Cardiac muscle cell (in vitro differentiated cells and primary cell): ENCODE measurements around the gene FGD6. TPM values are rescaled to one million over a fixed set of nuclear protein-coding genes. Genes with fewer than 3 reads are reported as not detected.

Experiments used
- DNase-seq, 2 donors: peaks; one replicate each; pipeline versions ENCODE4 v3.0.0 to v3.0.0-alpha.2; 2010 to 2017; ENCODE audit warnings: low read depth in 1 of 2, low spot score in 1 of 2
- H3K27ac ChIP-seq: fragments of 200-600 bp; sonication (generic); 2 replicates; pipeline ENCODE4 v1.5.1; 2016
- H3K27me3 ChIP-seq: fragments of 200-600 bp; sonication (generic); 2 replicates; pipeline ENCODE4 v1.6.0; 2016; ENCODE audit warnings: control low read depth
- H3K36me3 ChIP-seq: fragments of 200-600 bp; sonication (generic); 2 replicates; pipeline ENCODE4 v1.5.1; 2016; ENCODE audit warnings: control low read depth
- H3K4me1 ChIP-seq: fragments of 200-600 bp; sonication (generic); 2 replicates; pipeline ENCODE4 v1.8.1; 2017; ENCODE audit warnings: low read depth, mild to moderate bottlenecking, mixed run types
- H3K4me3 ChIP-seq: fragments of 200-600 bp; sonication (generic); 2 replicates; pipeline ENCODE4 v1.5.1; 2016; ENCODE audit warnings: mild to moderate bottlenecking
- H3K9me3 ChIP-seq: fragments of 200-600 bp; sonication (generic); 2 replicates; pipeline ENCODE4 v1.5.1; 2017; ENCODE audit warnings: low read depth, mild to moderate bottlenecking, control low read depth
- polyA plus RNA-seq: library from polyadenylated mRNA; unstranded; fragments of >200 nt; fragmentation: Nextera tagmentation; extraction: Ambion mirVana; gene quantifications from 2 replicates; pipeline ENCODE4 v1.2.1, GENCODE V29; 2016
- total RNA-seq: library from RNA; depleted of rRNA; stranded (reverse); fragments of >200 nt; gene quantifications from 2 replicates; pipeline ENCODE4 v1.2.3, GENCODE V29; 2016
- TF ChIP-seq, protein P1 (sequence below): IDR thresholded peaks from 2 replicates; pipeline ENCODE4 v1.5.1; 2012; ENCODE audit warnings: low read depth, mild to moderate bottlenecking, low read length

Gene FGD6
- total and polyA plus RNA-seq, 2 experiments from 2014 or later, result 10.7 to 19.4 TPM

GRCh38 chr12:95124106-95124505 is 93.2 kb downstream of the FGD6 start:
- H3K4me1 ChIP-seq, result no peaks in the 10 kb centered on the region
- H3K4me3 ChIP-seq, result no peak overlapping the region
- H3K27me3 ChIP-seq, result no peaks in the 10 kb centered on the region
- no peaks in the 10 kb centered on the region for H3K9me3 ChIP-seq
- TF ChIP-seq, protein P1, sequence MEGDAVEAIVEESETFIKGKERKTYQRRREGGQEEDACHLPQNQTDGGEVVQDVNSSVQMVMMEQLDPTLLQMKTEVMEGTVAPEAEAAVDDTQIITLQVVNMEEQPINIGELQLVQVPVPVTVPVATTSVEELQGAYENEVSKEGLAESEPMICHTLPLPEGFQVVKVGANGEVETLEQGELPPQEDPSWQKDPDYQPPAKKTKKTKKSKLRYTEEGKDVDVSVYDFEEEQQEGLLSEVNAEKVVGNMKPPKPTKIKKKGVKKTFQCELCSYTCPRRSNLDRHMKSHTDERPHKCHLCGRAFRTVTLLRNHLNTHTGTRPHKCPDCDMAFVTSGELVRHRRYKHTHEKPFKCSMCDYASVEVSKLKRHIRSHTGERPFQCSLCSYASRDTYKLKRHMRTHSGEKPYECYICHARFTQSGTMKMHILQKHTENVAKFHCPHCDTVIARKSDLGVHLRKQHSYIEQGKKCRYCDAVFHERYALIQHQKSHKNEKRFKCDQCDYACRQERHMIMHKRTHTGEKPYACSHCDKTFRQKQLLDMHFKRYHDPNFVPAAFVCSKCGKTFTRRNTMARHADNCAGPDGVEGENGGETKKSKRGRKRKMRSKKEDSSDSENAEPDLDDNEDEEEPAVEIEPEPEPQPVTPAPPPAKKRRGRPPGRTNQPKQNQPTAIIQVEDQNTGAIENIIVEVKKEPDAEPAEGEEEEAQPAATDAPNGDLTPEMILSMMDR, result no peak
- no peaks in the 10 kb centered on the region for H3K36me3 ChIP-seq
- DNase-seq, result no peak
- H3K27ac ChIP-seq, result no peak overlapping the region

DNA sequence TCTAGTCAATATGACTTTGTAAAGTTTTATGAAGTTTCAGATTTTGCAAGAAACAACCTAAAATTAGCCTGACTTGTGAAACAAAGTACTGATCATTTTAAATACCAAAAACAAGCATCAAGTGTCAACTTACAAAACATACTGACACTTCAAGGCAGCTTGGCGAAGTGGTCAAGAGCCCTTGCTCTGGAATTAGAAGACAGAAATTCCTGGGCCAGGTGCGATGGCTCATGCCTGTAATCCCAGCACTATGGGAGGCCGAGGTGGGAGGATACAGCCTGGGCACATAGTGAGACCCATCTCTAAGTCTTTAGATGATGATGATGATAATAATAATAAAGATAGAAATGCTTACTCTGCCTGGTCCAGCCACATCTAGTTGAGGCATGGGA is 98.5 kb downstream of the FGD6 start:
- Histone ChIP-seq H3K4me1 (peaks cover 10% of the 10 kb centered on the region), H3K27ac (peak overlapping the region; percentile 74), H3K4me3 (no peak overlapping the region), H3K9me3 (no peaks in the 10 kb centered on the region), H3K27me3 (no peaks in the 10 kb centered on the region), H3K36me3 (peaks cover 3% of the 10 kb centered on the region)
- DNase-seq, result no peak
- TF ChIP-seq, protein P1, result no peak

DNA sequence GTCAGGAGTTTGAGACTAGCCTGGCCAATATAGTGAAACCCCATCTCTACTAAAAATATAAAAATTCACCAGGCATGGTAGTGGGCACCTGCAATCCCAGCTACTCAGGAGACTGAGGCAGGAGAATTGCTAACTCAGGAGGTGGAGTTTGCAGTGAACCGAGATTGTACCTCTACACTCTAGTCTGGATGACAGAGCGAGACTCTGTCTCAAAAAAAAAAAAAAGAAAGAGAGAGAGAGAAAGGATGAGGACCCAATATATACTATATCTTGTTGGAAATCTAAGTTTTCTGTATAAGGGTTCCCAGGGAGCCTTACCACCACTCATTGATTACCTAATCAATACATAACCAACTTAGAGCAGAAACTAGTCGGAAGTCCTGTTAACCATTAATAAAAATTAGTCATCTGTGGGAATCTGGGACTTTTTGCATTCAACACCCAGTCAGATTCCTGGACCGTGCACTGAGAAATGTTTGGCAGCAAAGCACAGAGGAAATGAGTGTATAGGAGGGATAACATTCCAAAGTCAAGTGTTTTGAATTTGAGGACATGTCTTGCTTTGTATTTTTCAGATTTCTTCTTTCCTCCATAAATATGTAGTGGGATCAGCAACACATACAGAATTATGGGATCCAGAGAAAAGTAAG is 99.0 kb downstream of the FGD6 start:
- Histone ChIP-seq H3K4me3 (no peak overlapping the region), H3K9me3 (no peaks in the 10 kb centered on the region), H3K36me3 (peaks cover 3% of the 10 kb centered on the region), H3K4me1 (peaks cover 10% of the 10 kb centered on the region), H3K27me3 (no peaks in the 10 kb centered on the region), H3K27ac (peak overlapping the region; percentile 74)
- TF ChIP-seq, protein P1, result no peak
- peak; percentile 18 to 85 for DNase-seq

- DNase-seq, result peak; percentile 84
- no peak overlapping the region for H3K4me3 ChIP-seq
- H3K27ac ChIP-seq, result peak overlapping the region; percentile 34
- H3K4me1 ChIP-seq, result peaks cover 10% of the 10 kb centered on the region
- TF ChIP-seq, protein P1, result peak; percentile 54
- H3K9me3 ChIP-seq, result no peaks in the 10 kb centered on the region
- H3K36me3 ChIP-seq, result peaks cover 10% of the 10 kb centered on the region
- H3K27me3 ChIP-seq, result no peaks in the 10 kb centered on the region
Measured at GRCh38 chr12:95117178-95117599, 100.1 kb downstream of the FGD6 start.

DNA sequence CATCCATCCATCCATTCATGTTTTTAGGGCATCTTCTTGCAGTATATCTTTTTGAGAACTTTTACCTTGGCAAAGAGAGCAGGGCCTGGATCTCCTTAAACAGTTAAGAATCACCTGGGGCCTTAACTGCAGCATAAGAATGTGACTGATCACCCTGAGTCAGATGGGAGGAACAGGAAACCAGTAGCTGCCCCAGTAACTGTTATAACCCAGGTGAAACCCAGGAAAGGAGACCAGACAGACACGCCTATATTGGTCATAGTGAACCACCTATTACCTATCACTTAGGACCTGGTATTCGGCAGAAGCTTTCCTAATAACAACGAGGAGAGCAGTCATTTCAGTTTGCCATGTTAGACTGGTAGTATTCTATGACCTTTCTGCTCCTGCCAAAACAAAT is 100.5 kb downstream of the FGD6 start:
- no peak for DNase-seq
- no peak overlapping the region for H3K27ac ChIP-seq
- H3K4me1 ChIP-seq, result peaks cover 10% of the 10 kb centered on the region
- TF ChIP-seq, protein P1, result no peak
- no peaks in the 10 kb centered on the region for H3K9me3 ChIP-seq
- H3K4me3 ChIP-seq, result no peak overlapping the region
- no peaks in the 10 kb centered on the region for H3K27me3 ChIP-seq
- peaks cover 14% of the 10 kb centered on the region for H3K36me3 ChIP-seq
